Occipital lobe (tissue), 2 donors: Measurements from ENCODE around the gene CD300LB. TPM values are rescaled to one million over a fixed set of nuclear protein-coding genes. Genes with fewer than 3 reads are reported as not detected.
"Not testable (repeated sequence)": the region's sequence is repeated elsewhere in the genome, so short reads cannot be mapped to it uniquely, and the experiment has no call there.

Experiments
- DNase-seq: peaks from one replicate; lab custom pipeline; 2025; lab: John Stamatoyannopoulos, UW
- total RNA-seq: library from RNA; depleted of rRNA; stranded (reverse); fragments of >200 nt; gene quantifications from one replicate; pipeline ENCODE4 v1.2.3, GENCODE V29; 2014

CD300LB gene
- not detected for total RNA-seq

DNA sequence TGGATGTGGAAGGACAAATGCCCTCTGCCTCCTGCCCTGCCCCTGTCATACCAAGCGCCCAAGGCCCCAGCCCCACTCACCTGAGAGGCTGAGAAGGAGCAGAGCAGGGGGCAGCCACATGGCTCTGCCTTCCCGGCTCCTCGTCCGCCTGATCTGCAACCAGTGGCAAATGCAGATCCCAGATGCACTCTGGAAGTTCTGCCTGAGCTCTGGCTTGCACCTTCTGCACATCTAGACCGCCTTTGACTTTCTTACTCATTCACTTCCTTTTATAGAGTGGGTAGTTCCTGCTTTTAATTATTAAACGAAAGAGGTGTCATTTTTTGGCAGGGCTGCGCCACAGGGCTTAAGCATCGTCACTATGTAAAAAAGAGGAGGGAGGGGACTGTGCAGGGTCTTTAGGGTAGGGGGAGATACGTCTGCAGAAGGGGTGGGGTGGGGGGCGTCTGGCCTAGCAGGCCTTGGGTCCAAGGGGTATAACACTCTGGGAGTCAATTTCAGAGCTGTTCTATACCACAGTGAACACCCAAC, at the start of gene CD300LB:
Gene CD300LB (minus strand): TSS at position 245 of the 531 bp plus-strand sequence. CDS start 125 bp downstream, at position 120.
- DNase-seq = no peak

DNA sequence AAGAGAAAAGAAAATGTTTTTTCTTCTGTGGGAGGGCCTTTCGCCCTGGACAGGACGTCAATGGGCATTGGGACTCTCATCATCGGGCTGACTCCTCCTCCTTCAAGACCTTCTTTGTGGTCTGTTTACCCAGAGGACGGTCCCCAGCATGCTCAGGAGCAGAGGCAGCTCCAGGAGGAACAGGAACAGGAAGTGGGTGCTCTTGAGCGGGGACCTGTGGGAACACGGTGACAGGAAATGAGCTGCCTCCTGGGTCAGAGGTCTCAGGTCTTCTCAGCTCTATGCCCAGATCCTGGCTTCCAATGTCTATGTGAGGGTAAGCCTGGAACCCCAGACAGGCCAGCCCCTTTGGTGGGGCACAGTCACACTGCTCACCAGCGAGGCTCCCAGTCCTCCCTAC, 48.6 kb upstream of the CD300LB start:
- DNase-seq = no peak

DNA sequence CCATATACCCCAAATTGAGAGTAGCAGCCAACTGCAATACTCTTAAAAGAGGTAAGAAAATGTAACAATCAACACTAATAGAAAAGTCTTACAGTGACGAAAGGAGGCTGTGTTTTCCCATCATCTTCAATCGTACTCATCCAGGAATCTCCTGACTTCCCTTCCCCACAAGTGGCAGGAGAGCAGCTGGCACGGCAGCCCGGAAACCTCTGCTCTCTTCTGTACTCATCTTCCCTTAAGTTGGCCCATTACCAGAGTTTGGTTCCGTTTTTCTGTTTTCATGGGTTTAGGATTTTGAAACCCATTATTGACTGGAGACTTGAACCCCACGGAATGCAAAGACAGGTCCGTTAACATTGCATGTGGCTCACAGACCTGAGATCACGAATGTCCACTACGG, 47.7 kb upstream of the CD300LB start:
- no peak for DNase-seq

DNA sequence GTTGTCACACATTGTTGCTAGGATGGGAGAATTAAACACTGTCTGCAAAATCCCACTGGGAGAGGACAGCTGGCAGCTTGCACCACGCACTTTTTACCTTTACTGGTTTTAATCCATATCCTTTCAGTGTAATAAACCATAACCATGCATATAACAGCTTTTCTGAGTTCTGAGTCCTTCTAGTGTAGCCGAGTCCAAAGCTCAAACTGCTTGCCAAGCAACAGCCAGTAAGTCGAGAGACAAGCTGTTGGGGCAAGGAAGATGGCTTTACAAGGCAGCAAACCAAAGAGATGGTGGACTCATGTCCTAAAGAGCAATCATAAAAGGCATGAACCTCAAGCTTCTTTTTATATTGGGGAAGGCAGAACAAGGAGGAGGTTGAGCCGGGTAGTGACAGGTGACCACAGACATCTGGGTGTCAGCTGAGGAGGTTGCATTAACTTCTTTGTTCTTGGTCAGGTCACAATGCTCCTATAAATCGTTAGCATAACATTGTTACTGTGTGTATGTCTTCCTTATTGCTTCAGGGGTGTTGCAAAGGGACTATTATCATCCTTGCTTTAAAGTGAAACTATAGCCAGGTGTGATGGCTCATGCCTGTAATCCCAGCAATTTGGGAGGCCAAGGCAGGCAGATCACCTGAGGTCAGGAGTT, 43.3 kb upstream of the CD300LB start:
- DNase-seq = no peak

DNA sequence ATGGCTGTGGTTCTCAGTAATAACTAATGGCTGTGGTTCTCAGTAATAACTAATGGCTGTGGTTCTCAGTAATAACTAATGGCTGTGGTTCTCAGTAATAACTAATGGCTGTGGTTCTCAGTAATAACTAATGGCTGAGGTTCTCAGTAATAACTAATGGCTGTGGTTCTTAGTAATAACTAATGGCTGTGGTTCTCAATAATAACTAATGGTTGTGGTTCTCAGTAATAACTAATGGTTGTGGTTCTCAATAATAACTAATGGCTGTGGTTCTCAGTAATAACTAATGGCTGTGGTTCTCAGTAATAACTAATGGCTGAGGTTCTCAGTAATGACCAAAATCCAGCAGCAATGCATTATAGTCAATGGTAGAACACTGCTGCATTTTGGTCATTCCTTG, 42.4 kb upstream of the CD300LB start:
- DNase-seq = not testable (repeated sequence)

DNA sequence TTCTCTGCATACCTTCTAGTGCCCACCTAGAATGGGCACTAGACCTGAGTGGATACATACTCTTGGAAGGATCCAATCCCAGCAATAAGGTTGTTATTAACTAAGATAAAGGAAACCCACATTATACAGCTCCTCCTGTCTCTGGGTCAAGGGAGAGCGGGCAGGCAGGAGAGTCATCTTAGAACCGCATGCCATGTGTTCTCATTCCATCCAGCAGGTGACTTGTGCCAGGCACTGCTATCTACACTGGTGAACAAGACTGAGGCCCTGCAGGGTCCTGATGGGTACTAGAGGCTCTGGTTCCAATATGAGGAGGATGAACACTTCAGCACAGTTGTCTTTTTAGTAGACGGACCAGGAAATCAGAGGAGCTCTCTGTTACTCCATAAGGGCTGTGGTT, 41.9 kb upstream of the CD300LB start:
- no peak for DNase-seq

DNA sequence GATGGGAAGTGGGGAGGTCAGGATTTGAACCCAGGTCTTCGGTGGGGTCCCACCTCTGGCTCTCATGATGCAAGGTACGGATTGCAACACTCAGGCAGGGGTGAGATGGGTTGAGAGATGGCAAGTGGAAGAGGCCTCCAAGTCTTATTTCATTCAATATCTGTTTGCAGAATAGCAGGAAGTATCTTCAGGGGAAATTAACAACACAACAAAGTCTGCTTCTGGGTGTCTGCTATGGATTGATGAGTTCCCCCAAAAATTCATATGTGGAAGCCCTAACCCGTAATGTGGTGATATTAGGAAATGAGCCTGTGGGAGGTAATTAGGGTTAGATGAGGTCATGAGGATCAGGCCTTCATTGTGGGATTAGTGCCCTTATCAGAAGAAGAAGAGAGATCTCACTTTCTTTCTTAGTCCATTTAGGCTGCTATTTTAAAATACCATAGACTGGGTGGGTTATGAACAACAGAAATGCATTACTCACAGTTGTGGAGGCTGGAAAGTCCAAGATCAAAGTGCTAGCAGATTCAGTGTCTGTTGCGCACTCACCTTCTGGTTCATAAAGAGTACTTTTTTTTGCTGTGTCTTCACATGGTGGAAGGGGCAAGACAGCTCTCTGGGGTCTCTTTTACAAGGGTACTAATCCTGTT, 40.5 kb upstream of the CD300LB start:
- no peak for DNase-seq

DNA sequence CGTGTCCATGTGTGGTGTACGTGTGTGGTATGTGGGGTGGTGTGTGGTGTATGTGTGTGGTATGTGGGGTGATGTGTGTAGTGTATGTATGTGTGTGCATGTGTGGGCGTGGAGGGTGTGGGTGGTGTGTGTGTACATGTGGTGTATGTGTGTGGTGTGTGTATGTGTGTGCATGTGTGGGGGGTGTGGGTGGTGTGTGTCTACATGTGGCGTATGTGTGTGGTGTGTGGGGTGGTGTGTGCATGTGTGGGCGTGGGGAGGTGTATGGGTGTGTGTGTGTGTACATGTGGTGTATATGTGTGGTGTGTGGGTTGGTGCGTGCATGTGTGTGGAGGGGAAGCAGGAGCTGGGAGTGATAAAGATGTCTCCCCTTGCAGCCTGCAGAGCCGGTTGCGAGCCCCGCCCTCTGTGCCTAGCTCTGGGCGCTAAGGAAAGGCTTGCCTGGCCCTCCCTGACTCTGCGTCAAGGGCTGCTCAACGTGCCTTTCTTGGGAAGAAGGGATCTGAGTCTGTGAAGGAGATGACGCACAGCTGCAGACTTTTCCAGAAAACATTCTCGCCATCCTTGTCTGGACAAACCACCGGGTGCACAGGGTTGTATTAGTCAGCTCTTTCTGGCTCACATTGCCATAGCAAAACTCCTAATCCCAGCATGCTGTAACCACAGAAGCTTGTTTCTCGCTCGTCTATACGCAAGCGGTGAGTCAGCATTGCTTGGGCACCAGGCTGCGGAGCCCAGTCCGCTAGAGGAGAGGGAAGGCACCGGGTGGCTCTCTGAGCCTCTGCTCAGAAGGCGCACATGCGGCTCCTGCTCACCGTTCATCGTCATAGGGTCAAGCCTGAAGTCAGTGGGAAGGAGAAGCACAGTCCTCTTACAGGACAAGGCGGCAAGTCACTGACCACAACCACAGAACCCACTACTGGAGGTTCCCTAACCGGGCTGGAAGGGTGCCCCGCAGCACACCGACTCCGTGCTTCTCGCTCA, 38.0 kb upstream of the CD300LB start:
- peak; percentile 52 for DNase-seq

DNA sequence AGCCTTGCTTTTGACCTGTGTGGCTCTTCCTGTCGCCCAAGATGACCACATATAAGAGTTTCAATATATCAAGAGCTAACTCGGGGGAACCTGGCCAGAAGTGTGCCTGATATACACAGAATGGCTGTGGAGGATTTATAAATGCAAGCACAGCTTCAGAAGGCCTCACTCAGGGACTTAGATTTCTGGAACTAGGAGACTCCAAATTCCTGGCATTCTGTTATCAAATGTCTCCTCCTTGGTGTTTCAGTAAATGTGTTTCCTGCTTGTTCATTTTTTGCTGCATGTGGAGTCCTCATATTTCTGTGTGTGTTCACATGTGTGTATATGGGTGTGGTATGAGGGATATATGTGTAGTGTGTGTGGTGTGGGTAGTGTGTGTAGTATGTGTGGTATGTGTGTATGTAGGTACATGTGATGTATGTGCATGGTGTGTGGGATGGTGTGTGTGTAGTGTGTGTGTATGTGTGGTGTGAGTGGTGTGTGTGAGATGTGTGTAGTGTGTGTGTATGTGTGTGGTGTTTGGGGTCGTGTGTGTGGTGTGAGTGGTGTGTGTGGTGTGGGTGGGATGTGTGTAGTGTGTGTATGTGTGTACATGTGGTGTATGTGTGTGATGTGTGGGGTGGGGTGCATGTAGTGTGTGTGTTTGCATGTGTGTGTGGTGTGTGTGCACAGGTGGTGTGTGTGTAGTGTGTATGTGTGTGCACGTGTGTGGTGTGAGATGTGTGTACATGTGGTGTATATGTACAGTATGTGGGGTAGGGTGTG, 37.0 kb upstream of the CD300LB start:
- no peak for DNase-seq

DNA sequence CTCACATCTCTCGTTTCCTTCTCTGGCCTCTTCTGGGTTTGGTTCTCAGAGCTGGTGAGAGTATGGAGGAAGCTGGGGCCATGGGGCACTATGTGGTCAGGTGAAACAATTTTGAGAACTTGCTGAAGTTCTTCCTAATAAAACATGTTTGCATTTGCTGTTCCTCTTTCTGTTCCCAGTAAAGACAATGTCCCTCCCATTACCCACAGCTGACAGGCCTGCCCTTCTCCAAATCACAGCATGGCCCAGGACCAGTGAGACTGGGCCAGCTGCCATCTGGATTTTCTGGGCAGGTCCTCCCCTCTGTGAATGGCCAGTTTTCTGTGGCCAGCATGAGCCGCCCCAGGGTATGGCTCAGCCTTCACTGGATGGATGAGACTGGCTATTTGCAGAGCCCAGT, 36.1 kb upstream of the CD300LB start, which contains the start of gene CD300H:
Gene CD300H (minus strand): TSS at position 113 of the 400 bp plus-strand sequence.
- no peak for DNase-seq

DNA sequence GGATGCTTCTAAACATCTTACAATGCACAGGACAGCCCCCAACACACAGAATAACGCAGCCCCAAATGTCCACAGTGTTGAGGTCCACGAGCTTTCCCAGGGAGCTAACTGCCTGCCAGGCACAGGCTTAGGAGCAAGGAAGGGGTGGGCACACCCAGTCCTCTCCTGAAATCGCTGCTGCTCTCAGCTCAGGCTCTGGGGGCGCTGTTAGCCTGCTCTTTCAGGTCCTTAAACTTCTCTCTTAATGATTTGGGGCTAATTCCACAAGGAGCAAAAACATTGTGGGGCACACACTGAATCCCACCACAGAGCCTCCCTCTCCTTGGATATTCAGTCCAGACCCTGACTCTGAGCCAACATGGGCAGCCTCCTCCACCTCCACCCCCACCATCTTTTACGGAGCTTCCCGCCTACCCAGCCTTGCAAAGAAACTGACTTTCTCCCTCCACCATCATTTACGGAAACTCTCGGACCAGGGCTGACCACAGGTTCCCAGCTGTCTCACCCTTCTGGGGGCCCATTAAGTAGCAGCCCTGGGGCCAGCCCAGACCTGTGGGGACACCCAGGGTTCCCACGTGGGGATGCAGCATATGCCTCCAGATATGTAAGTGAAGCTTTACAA, 35.0 kb upstream of the CD300LB start:
- no peak for DNase-seq

DNA sequence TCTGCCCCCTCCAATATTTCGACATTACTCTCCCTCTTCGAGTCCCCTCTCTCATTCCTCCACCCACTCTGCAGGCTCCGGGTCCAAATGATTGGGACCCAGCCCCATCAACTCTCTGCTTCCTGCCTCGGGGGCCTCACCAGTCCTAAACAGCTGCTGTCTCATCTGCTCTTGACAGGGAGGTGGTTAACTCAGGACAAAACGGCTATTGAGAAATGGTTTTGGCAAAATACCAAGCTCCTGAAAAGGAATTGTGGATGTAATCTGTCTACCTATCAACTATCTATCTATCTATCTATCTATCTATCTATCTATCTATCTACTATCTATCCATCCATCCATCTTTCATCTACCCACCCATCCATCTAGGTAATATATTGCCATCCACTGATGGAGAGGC, 33.9 kb upstream of the CD300LB start:
- DNase-seq = no peak

DNA sequence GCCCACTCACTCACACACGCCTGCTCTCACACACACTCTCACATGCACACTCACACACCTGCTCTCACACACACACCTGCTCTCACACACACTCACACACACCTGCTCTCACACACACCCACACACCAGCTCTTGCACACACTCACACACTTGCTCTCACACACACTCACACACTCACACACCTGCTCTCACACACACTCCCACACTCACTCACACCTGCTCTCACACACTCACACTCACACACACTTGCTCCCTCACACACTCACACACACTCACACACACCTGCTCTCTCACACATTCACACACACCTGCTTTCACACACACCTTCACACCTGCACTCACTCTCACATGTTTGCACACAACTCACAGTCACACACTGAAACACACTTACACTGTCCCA, 32.1 kb upstream of the CD300LB start:
- DNase-seq = no peak

DNA sequence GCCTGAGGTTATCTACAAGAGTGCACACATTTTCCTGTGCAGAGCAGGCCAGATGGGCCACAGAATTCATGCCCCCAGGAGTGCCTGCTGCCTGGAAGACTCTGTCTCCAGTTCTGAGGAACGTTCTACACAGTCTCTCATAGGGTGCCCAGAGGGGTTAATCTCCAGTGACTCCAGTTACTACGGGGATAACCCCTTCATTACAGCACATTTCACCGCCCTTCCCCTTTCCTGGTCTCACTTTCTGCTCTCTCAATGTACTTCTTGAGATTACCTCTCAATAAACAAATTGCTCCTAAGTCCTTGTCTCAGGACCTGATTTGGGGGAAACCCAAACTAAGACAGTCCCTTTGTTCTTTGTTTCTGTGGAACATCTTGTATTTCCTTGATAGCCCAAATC, 30.3 kb upstream of the CD300LB start:
- DNase-seq = no peak

DNA sequence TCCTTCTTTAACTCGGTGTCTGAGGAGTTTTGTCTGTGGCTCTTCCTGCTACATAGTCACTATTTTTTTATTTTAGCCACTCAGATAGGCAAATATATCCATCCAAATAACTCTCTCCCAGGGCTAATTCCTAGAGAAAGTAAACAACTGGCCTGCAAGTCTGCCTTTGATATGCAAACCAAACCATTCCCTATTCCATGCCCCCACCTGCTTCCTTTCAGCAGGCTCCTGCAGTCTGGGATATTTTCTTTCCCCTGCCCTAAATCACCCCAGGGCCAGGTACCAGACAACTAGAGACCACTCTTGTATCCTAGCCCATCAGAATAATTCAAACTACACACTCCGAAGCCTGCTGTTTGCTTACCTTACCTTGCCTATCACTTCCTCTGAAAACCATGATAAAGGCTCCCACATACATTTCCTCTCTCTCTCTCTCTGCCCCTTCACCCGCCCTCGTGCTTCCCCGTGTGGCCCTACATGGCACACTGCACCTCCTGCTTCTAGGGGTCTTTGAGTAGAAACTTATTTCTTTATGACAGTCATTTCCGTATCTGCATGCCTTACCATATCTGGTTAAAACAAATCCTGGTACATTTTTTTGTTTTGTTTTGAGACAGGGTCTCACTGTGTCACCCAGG, 27.7 kb upstream of the CD300LB start:
- no peak for DNase-seq

DNA sequence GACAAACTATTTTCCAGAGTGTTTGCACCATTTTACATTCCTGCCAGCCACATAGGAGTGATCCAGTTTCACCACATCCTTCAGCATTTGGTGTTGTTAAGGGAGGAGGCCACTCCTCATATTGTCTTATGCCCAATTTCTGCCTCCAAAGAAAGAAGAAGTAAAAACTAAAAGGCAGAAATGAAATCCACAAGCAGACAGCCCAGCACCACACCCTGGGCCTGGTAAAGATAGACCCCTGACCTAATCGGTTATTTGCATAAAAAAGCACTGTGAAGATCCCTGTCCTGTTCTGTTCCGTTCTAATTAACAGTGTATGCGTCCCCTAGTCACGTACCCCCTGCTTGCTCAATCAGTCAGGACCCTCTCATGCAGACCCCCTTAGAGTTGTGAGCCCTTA, 27.1 kb upstream of the CD300LB start:
- DNase-seq = not testable (repeated sequence)

DNA sequence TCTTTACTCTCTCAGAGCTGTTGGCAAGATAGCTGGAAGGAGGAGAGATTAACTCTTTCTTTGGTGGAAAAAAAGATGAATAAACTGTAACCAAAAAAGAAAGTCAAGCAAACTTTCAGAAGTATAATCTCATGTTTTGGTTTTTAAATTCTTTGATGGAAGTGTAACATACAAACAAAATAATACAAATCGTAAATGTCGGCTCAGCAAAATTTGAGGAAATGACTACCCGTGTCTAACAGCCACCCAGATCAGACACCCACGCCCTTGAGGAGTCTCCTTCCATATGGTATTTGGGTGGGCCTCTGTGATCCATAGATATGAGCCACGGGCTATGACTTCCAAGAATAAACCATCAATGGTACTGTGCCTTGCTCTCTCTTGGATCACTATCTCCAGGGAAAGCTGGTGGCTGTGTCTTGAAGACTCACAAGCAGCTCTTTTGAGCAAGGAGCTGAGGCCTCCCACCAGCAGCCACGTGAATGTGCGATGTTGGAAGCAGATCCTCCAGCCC, 24.2 kb upstream of the CD300LB start:
- no peak for DNase-seq

DNA sequence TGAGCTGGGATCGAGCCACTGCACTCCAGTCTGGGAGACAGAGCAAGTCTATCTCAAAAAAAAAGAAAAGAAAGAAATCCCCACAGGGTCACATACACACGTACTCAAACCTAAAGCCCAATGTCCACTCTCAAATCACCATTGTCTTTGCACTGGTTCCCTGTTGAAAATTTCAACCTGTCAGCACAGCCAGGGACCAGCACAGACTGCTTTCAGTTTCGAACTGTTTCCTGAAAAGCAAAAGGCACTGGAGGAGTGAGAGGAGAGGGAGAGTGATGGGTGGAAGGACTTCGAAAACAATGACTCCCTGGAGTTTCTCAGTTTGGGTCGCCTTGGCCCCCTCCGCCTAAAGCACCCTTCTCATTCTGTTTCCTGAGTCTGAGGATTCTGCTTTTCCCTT, 23.6 kb upstream of the CD300LB start:
- DNase-seq = no peak

DNA sequence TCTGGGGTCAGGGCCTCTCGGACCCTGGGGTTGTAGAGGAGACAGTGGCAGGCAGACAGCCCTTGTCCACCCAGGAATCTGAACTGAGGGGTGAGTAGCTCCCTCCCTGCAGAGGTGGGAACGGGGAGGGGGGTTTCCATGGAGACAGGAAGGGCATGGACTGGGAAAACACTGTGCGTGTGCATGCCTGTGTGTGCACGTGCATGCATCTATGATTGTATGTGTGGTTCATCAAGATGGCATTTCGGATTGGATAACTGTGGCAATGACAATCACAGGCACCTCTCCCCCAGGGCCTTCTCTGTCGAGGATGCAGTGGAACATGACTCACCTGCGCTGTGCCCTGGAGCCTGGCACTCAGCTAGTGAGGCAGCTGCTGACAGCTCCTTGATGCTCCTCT, 20.8 kb upstream of the CD300LB start:
- no peak for DNase-seq

DNA sequence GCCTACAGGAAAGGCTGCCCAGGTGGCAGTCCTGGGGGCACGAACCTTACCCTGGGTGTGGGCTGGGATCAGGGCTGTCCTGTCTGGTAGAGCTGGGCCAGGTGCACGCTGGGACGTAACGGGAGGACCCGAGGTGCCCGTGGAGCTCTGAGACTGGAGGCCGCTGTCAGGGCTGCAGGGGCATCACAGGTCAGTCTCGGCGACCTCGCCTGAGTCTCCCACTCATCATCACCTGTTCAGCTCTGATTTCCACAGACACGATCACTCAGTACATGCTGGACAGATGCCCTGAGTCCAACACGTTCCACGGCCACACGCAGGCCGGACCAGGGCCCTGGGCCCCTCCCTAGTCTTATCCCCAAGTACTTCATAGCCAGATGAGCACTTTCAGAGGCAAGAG, 19.3 kb upstream of the CD300LB start:
- DNase-seq = no peak
